Transverse colon (tissue), 4 donors: ENCODE results near the gene NKAIN2. TPM values are rescaled to one million over a fixed set of nuclear protein-coding genes. Genes with fewer than 3 reads are reported as not detected.
"Not testable (repeated sequence)": the region's sequence is repeated elsewhere in the genome, so short reads cannot be mapped to it uniquely, and the experiment has no call there.

Source experiments
- DNase-seq: peaks from one replicate; pipeline ENCODE4 v3.0.0-alpha.2; 2019
- H3K27ac ChIP-seq, 4 donors: fragments of 200-600 bp; sonication (generic); 2 replicates each; pipeline ENCODE4 v1.5.1; 2016 to 2018; ENCODE audit warnings: inconsistent platforms in 4 of 4
- H3K27me3 ChIP-seq: fragments of 200-600 bp; sonication (generic); 2 replicates; pipeline ENCODE4 v1.5.1; 2017; ENCODE audit warnings: inconsistent platforms
- H3K36me3 ChIP-seq, 4 donors: fragments of 200-600 bp; sonication (generic); 2 replicates each; pipeline ENCODE4 v1.5.1; 2017 to 2019; ENCODE audit warnings: inconsistent platforms in 4 of 4
- H3K4me1 ChIP-seq, 4 donors: fragments of 200-600 bp; sonication (generic); 2 replicates each; pipeline ENCODE4 v1.5.1; 2017 to 2020; ENCODE audit warnings: inconsistent platforms in 4 of 4
- H3K4me3 ChIP-seq, 4 donors: fragments of 200-600 bp; sonication (generic); 1 replicate in 1 of 4; 2 replicates in 3 of 4; pipeline versions ENCODE4 v1.5.1 to v1.6.1; 2017 to 2019; ENCODE audit warnings: inconsistent platforms in 4 of 4
- H3K9me3 ChIP-seq, 2 donors: fragments of 200-600 bp; sonication (generic); 2 replicates each; pipeline ENCODE4 v1.5.1; 2017 to 2019; ENCODE audit warnings: inconsistent platforms in 2 of 2
- EP300 ChIP-seq: sonication (generic); formaldehyde crosslinking; IDR thresholded peaks from one replicate; pipeline ENCODE4 v1.6.1; 2017; ENCODE audit warnings: antibody characterized with exemption, low read depth
- POLR2A ChIP-seq: fragments of 450-650 bp; IDR thresholded peaks from one replicate; pipeline ENCODE4 v1.6.1; 2016; ENCODE audit warnings: antibody characterized with exemption, mild to moderate bottlenecking, moderate library complexity
- POLR2AphosphoS5 ChIP-seq, 3 donors: sonication (generic); formaldehyde crosslinking; IDR thresholded peaks; one replicate each; pipeline ENCODE4 v1.6.1; 2016; ENCODE audit warnings: antibody characterized with exemption in 3 of 3
- WGBS, 2 donors: methylation state at CpG; one replicate each; pipeline ENCODE4 v1.1.5; 2018; ENCODE audit warnings: low coverage in 1 of 2; 5-methylcytosine and 5-hydroxymethylcytosine counted together
- in situ Hi-C, 4 donors: fragments of 200-750 bp; cut with MboI; loops; one replicate each; pipeline versions ENCODE4 v1.15.0 to v1.15.1; 2017; ENCODE audit warnings: low sequenced_read_pairs in 3 of 4, low pct_ligation_motif_present in 1 of 4, low pct_unique_long_range_greater_than_20kb in 1 of 4
- intact Hi-C: fragments of 100-400 bp; cut with DNase I; formaldehyde crosslinking; loops from one replicate; pipeline ENCODE4 v1.15.1; 2023; ENCODE audit warnings: low total_unique reads
- total RNA-seq, 4 donors: library from RNA; depleted of rRNA; stranded (reverse); fragments of >200 nt; gene quantifications; one replicate each; pipeline ENCODE4 v1.1.0, GENCODE V29; 2016
- TF ChIP-seq, protein P1 (sequence below), 5 experiments: fragments of 200-600 bp in 3 of 5; fragments of 450-650 bp in 2 of 5; sonication (generic) in 3 of 5; IDR thresholded peaks; 1 replicate in 2 of 5; 2 replicates in 3 of 5; pipeline ENCODE4 v1.5.1; 2016 to 2017; ENCODE audit warnings: antibody characterized with exemption in 5 of 5, inconsistent platforms in 3 of 5, mild to moderate bottlenecking in 2 of 5, moderate library complexity in 1 of 5

NKAIN2 gene
- total RNA-seq, 4 donors from 2014 or later = 0.32 TPM; not detected in 3

GRCh38 chr6:124008988-124009765 is 205.5 kb downstream of the NKAIN2 start:
- in situ Hi-C loops = no loop called here
- no peak for DNase-seq
- Histone ChIP-seq H3K36me3 (no peaks in the 10 kb centered on the region), H3K27me3 (no peaks in the 10 kb centered on the region), H3K9me3 (no peaks in the 10 kb centered on the region), H3K27ac (no peak overlapping the region), H3K4me3 (no peak overlapping the region), H3K4me1 (no peaks in the 10 kb centered on the region)
- no peak for TF ChIP-seq EP300
- TF ChIP-seq, protein P1, sequence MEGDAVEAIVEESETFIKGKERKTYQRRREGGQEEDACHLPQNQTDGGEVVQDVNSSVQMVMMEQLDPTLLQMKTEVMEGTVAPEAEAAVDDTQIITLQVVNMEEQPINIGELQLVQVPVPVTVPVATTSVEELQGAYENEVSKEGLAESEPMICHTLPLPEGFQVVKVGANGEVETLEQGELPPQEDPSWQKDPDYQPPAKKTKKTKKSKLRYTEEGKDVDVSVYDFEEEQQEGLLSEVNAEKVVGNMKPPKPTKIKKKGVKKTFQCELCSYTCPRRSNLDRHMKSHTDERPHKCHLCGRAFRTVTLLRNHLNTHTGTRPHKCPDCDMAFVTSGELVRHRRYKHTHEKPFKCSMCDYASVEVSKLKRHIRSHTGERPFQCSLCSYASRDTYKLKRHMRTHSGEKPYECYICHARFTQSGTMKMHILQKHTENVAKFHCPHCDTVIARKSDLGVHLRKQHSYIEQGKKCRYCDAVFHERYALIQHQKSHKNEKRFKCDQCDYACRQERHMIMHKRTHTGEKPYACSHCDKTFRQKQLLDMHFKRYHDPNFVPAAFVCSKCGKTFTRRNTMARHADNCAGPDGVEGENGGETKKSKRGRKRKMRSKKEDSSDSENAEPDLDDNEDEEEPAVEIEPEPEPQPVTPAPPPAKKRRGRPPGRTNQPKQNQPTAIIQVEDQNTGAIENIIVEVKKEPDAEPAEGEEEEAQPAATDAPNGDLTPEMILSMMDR (IDR thresholded peaks at IDR 0.05) = no peak
- no peak for TF ChIP-seq POLR2AphosphoS5 (IDR thresholded peaks at IDR 0.05)
- TF ChIP-seq POLR2A = no peak
- WGBS, 2 donors = 78 to 95% methylated on average over 2 to 6 of the region's 6 CpGs
- intact Hi-C loops = no loop called here

DNA sequence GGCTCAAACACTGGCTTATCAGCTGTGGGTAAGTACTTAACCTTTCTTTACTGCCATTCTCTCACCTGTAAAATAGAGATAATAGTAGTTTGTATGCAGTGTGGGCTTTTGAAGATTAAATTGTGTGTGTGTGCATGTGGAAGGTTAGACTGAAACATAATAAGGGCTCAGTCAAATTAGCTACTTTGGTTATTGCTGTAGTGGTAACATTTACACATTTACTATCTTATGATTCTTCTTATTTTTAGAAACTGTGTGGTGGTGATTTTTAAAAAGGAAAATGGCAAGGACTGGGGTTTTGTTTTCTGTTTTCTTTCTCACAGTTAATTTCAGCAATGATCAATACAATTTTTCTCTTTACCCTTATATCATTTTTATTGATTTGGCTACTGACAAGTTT is 206.9 kb downstream of the NKAIN2 start:
- no peak overlapping the region for H3K27ac ChIP-seq
- no peak overlapping the region for H3K4me3 ChIP-seq
- no peaks in the 10 kb centered on the region for H3K9me3 ChIP-seq
- no peaks in the 10 kb centered on the region for H3K36me3 ChIP-seq
- no peak for DNase-seq
- H3K4me1 ChIP-seq = no peaks in the 10 kb centered on the region
- H3K27me3 ChIP-seq = no peaks in the 10 kb centered on the region
- in situ Hi-C loops (no loop called here), intact Hi-C loops (no loop called here)
- no peak for TF ChIP-seq POLR2A
- TF ChIP-seq, protein P1 (IDR thresholded peaks at IDR 0.05) = no peak
- no peak for TF ChIP-seq POLR2AphosphoS5 (IDR thresholded peaks at IDR 0.05)
- TF ChIP-seq EP300 = no peak

- in situ Hi-C loops (no loop called here), intact Hi-C loops (no loop called here)
- Histone ChIP-seq H3K4me1 (no peaks in the 10 kb centered on the region), H3K27ac (no peak overlapping the region), H3K9me3 (no peaks in the 10 kb centered on the region), H3K27me3 (no peaks in the 10 kb centered on the region), H3K4me3 (no peak overlapping the region), H3K36me3 (no peaks in the 10 kb centered on the region)
- WGBS, 2 donors = 76 to 77% methylated on average over 2 of the region's 2 CpGs
- TF ChIP-seq, protein P1 (IDR thresholded peaks at IDR 0.05) = no peak
- TF ChIP-seq POLR2AphosphoS5 (IDR thresholded peaks at IDR 0.05) = no peak
- no peak for TF ChIP-seq POLR2A
- no peak for TF ChIP-seq EP300
- no peak for DNase-seq
These were observed 207.5 kb downstream of the NKAIN2 start for GRCh38 chr6:124011180-124011579.

- H3K36me3 ChIP-seq, H3K4me1 ChIP-seq, H3K27ac ChIP-seq, H3K4me3 ChIP-seq, intact Hi-C loops, H3K27me3 ChIP-seq, in situ Hi-C loops, DNase-seq, H3K9me3 ChIP-seq: not testable (repeated sequence)
- 80 to 100% methylated on average over 1 of the region's 1 CpG for WGBS, 2 donors
These were observed 218.4 kb downstream of the NKAIN2 start for GRCh38 chr6:124022051-124022450.

- H3K4me3 ChIP-seq = no peak overlapping the region
- H3K9me3 ChIP-seq = no peaks in the 10 kb centered on the region
- intact Hi-C loops = no loop called here
- WGBS, 2 donors = 70 to 72% methylated on average over 1 to 2 of the region's 2 CpGs
- DNase-seq = no peak
- no peak for TF ChIP-seq EP300
- no peak for TF ChIP-seq POLR2AphosphoS5 (IDR thresholded peaks at IDR 0.05)
- TF ChIP-seq POLR2A = no peak
- TF ChIP-seq, protein P1 (IDR thresholded peaks at IDR 0.05) = no peak
- H3K27ac ChIP-seq = no peak overlapping the region
- H3K36me3 ChIP-seq = no peaks in the 10 kb centered on the region
- no peaks in the 10 kb centered on the region for H3K27me3 ChIP-seq
- H3K4me1 ChIP-seq = no peaks in the 10 kb centered on the region
- in situ Hi-C loops = no loop called here
These were observed 219.0 kb downstream of the NKAIN2 start for GRCh38 chr6:124022641-124023040.
